DMS53 (cell line): ENCODE data around the gene SMAD9.

Experiments used
- DNase-seq: peaks from one replicate; lab custom pipeline; 2025; lab: John Stamatoyannopoulos, UW

The SMAD9 gene

GRCh38 chr13:36817996-36818803 is 101.8 kb downstream of the SMAD9 start:
- peak; percentile 41 for DNase-seq

GRCh38 chr13:36815062-36815461 is 105.0 kb downstream of the SMAD9 start:
- DNase-seq, result peak; percentile 59

- DNase-seq, result peak; percentile 22
These were observed 105.6 kb downstream of the SMAD9 start for GRCh38 chr13:36814465-36814864.

- no peak for DNase-seq
These were observed 106.8 kb downstream of the SMAD9 start for GRCh38 chr13:36813225-36813624.

GRCh38 chr13:36807616-36808015 is 112.4 kb downstream of the SMAD9 start:
- no peak for DNase-seq

- peak; percentile 32 for DNase-seq
These were observed 113.9 kb downstream of the SMAD9 start for GRCh38 chr13:36806102-36806501.

- peak; percentile 5 for DNase-seq
These were observed 115.5 kb downstream of the SMAD9 start for GRCh38 chr13:36804588-36804987.

- peak; percentile 60 for DNase-seq
These were observed 119.0 kb downstream of the SMAD9 start for GRCh38 chr13:36801035-36801434.

- no peak for DNase-seq
These were observed 124.0 kb downstream of the SMAD9 start for GRCh38 chr13:36796052-36796451.

GRCh38 chr13:36795463-36795862 is 124.6 kb downstream of the SMAD9 start:
- DNase-seq, result no peak
